Fibroblast of the conjunctiva (primary cell): ENCODE results near the gene ADAM19.
A peak's percentile ranks its signal among the peaks of the same experiment; 100 is the strongest.

ENCODE experiments used
- DNase-seq: peaks from one replicate; pipeline ENCODE4 v3.0.0-alpha.2; 2010; ENCODE audit warnings: low read depth

The ADAM19 gene, protein sequence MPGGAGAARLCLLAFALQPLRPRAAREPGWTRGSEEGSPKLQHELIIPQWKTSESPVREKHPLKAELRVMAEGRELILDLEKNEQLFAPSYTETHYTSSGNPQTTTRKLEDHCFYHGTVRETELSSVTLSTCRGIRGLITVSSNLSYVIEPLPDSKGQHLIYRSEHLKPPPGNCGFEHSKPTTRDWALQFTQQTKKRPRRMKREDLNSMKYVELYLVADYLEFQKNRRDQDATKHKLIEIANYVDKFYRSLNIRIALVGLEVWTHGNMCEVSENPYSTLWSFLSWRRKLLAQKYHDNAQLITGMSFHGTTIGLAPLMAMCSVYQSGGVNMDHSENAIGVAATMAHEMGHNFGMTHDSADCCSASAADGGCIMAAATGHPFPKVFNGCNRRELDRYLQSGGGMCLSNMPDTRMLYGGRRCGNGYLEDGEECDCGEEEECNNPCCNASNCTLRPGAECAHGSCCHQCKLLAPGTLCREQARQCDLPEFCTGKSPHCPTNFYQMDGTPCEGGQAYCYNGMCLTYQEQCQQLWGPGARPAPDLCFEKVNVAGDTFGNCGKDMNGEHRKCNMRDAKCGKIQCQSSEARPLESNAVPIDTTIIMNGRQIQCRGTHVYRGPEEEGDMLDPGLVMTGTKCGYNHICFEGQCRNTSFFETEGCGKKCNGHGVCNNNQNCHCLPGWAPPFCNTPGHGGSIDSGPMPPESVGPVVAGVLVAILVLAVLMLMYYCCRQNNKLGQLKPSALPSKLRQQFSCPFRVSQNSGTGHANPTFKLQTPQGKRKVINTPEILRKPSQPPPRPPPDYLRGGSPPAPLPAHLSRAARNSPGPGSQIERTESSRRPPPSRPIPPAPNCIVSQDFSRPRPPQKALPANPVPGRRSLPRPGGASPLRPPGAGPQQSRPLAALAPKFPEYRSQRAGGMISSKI

DNA sequence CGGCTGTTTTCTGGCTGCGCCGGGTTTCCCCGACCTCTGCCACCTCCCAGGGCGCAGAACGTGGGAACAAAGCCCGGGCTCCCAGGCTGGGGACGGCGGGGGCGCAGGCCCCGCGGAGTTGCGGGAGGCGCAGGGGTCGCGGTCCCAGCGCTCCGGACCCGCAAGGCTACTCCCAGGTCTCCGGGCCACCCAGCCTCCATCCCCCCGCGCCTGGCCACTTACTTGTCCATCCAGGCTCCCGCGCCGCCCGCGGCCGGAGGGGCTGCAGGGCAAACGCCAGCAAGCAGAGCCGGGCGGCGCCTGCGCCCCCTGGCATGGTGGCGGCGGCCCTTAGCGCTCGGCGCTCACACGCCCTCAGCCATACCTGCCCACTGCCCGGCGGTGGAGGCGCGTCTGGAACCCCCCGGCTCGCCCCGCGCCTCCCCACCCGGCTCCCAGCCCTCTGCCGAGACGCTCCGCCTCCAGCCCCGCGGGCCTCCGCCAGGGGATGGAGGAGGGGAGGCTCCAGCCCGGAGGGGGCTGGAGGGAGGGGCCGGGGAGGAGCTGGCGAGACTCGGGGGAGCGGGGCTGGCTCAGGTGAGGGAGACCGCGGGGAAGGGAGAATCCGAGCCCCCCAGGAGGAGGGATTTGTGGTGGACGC, at the start of gene ADAM19:
TSS of gene ADAM19 (minus strand) at position 395 of the 640 bp plus-strand sequence. CDS start at position 316, 79 bp downstream.
- DNase-seq, result no peak

DNA sequence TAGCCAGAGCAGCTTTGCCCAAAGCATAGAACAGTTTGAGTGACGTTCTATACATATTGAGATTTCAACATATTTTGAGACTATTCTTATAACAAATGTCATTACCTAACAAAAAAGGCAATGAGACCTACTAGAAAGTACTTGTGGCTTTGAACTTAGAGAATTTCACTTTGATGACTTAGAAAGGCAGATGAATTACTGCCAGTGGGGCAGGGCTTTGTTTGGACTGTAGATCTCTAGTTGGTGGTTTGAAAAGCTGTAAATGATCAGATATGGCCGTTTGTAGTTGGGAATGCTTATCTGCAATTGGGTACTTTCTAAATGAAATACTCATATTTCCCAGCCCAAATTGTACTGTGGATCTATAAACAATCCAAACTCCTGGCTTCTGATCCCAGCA, 48.6 kb upstream of the ADAM19 start:
- DNase-seq, result no peak

DNA sequence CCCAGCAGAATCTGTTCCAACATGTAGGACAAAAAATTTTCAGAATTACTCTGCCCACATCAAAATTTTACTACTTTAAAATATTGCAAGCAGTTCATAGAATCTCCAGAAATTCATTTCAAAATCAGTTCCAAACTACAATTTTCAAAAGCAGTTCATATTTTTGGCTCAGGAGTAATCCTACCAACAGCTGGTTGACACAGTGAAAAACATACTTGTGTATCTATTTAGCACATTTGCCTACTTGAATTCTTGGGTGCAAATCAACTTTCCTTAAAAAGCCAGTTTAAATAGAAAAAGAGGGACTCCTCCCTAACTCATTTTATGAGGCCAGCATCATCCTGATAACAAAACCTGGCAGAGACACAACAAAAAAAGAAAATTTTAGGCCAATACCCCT, 45.2 kb upstream of the ADAM19 start:
- no peak for DNase-seq

DNA sequence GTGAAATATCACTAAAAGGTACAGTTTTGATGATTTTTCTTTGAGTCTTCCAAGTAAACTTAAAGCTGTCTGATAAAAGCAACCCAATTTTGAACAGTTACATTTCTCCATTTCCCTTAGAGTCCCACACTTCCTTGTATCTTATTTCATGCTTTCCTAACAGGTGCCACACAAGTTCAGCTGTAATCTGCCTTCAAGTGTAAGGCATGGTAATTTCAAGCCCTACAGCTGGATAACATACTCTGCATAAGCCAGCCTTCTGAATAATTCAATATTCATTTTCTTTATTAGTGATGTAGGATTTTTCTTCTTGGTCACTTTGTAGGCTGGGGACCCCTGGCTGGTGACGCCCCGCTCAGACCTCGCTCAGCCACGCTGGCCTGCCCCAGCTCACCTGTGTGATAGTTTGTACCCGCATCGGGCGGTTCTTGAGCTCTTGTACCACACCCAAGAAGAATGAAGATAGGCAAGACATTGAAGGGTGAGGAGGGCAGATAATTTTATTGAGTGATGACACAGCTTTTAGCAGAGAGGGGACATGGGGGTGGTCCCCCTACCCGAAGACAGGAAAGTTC, 42.7 kb upstream of the ADAM19 start:
- no peak for DNase-seq

DNA sequence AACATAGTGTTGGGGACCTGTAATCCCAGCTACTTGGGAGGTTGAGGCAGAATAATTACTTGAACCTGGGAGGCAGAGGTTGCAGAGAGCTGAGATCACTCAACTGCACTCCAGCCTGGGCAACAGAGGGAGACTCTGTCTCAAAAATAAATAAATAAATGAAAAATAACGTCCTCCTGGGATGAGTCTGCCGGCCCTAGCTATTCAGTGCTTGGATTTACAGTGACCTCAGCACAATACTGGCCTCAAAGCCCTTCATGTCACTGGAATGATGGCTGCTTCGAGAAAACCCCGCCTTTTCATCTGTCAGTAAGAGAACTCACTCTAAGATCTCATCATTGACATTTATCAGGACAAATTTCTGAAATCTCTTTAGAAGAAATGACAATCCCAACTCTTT, 41.2 kb upstream of the ADAM19 start:
- DNase-seq, result no peak

DNA sequence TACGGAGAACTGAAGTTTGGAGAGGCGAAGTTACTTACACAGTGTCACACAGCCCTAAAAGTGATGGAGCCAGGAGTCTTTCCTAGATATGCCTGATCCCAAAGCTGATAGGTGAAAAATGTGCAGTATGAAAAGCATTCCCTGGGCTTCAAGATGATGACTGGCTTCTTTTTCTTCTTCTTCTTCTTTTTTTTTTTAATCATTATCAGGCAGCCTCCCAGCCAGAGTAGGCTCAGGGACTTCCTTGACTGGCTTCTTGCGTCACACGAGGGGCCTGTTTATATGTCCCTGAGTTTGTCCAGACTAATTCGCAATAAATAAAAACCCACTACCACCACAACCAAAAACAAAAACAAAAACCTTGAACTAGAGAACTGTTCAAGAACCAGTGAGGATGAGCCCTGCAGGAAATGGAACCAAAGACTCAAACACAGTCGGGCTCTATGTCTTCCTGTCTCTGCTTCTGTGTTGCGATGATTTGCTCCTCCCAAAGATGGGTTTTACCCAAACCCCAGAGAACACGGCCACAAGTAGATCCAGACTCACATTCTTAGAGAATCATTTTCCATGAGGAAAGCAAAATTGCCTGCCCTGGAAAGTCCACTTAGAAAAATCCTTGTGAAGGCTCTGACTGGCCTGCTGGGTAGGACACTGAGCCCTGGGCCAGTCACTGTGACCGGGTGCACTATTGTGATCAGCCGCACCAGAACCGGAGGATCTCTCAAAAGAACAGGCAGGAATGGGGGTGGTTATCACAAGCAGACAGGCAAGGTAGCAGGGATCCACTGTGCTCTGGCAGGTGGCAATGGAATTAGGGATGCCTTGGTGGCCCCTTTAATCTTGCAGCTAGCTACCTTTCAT, 38.0 kb upstream of the ADAM19 start:
- DNase-seq, result no peak

DNA sequence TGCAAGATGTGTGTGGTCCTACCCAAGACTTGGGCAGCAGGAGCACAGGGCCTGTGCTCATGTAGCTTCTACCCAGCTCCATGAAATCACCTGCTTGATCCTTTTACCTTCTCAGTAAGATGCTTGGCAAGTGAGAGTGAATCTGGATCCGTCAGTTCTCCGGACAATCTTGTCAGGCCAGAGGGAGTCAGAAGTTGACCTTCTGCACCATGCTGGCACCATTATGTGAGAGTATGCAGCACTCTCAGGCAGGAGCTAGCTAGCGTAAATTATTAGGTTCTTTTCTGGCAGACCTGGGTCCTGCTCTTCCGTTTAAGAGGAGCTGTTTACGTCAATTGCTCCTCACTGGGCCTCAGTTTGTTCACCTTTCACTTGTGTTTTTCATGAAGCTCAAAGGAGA, 37.0 kb upstream of the ADAM19 start:
- DNase-seq, result no peak

DNA sequence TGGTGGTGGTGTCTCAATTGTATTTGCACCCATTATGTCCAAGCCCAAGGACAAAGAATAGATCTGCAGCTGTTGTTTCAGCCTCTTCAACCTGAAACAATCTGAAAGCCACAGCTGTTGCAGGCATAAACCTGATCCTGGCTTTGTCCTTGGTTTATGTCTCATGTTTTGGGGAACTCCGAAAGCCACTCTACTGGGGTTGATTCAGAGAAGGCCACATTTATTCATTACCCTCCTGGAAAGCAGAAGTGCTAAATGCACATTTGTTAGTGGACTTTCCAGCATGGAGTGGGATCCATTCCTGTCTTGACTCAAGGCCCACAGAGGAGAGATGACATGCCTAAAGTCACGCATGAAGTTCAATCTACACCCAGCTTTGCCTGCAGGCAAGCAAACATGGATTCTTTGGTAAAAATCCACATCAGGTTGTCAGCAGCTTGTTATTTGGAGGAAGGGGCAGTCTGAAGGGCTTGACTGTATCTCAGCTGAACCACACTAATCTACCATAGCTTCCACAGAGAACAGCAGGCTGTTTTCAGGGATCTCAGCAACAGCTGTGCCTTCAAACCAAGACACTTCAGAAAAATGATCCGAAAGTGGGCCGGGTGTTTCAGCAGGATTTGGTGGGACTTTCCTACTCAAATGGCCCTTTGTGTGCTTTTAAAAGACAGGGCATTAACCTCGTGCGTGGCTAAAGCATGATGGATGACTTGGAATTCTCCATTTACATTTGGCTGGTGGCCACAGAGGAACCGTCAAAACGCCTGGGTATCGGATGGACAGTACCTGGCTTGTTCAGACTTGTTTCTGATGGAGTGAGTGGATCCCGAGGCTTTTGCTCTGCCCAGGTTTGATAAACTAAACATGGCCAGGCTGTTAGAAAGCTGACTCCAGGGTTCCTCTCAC, 36.2 kb upstream of the ADAM19 start:
- DNase-seq, result no peak

DNA sequence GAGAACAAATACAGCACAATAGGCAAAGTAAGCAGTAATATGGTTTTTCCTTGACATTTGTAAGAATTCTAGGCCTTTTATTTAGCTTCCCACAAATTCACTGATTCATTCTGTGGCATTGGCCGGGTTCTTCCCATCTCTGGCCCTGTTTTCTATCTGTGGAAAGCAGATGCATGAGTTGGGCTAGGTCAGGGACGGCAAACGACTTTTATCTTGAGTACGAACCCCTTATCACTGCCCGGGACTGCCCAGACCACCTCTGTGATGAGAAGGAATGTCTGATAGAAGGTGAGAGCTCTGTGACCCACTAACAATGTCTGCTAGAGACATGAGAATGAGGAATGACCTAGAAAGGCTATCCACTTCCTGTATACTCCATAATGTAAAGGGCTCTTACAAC, 35.4 kb upstream of the ADAM19 start:
- no peak for DNase-seq

DNA sequence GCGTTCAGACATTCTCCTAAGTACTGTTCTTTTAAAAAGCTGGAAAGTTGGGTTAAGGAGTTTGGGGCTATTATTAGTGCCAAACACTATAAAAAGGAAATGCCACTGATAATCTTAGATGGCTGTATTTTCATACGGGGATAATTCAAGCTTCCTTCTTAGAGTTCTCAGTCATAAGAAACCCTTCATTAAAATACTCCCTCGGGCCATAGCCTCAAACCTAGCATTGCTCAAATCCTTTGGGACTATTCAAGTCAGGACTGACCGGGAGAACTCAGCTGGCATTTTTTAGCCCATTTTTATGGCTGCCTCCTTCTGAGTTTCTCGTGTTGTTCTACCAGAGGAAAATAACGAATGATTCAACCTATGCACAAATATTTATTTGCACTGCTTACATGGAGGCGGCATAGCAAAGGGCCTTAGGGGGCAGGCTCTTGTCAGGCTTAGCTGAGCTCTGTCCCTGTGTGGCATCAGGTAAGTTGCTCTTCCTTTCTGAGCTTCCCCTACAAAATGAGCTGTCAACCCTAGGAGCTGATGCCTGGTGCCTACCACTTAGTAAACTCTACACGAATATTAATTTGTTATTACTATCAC, 33.5 kb upstream of the ADAM19 start:
- DNase-seq, result no peak

DNA sequence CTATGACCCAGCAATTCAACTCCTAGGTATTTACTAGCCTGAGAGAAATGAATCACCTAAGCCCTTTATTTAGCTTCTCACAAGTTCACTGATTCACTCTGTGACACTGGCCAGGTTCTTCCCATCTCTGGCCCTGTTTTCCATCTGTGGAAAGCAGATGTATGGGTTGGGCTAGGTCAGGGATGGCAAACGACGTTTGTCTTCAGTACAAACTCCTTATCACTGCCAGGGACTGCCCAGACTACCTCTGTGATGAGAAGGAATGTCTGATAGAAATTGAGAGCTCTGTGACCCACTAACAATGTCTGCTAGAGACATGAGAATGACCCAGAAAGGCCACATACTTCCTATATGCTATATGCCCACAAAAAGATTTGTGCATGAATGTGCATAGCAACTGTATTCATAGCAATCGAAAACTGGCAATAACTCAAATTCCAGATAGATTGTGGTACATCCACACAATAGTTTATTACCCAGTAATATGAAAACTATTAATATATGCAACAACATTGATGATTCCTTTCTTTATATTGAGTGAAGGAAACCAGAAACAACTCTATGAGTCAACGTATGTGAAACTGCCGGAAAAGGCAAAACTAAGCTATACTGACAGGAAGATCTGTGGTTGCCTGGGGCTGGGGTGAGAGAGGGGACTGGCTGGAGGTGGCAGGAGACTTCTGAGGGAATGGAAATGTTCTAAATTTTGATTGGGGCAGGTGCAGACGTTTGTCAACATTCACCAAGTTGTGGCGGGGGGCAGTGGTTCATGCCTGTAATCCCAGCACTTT, 32.0 kb upstream of the ADAM19 start:
- DNase-seq, result no peak

DNA sequence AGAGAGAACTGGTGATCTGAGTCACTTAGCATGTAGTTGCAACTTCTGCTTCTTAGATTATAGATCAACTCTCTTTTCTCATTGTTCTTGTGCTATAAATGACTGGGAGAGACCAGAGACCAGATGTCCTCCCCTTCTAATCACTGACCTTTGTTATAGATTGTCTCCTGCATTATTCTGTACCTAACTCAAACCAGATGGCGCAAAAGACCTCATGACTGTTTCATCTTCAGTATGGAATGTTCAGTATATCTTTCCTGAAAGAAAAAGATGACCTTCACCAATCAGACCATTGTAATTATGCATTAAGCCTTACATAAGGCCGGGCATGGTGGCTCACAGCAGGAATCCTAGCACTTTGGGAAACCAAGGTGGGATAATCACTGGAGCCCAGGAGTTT, 30.5 kb upstream of the ADAM19 start:
- DNase-seq, result no peak

DNA sequence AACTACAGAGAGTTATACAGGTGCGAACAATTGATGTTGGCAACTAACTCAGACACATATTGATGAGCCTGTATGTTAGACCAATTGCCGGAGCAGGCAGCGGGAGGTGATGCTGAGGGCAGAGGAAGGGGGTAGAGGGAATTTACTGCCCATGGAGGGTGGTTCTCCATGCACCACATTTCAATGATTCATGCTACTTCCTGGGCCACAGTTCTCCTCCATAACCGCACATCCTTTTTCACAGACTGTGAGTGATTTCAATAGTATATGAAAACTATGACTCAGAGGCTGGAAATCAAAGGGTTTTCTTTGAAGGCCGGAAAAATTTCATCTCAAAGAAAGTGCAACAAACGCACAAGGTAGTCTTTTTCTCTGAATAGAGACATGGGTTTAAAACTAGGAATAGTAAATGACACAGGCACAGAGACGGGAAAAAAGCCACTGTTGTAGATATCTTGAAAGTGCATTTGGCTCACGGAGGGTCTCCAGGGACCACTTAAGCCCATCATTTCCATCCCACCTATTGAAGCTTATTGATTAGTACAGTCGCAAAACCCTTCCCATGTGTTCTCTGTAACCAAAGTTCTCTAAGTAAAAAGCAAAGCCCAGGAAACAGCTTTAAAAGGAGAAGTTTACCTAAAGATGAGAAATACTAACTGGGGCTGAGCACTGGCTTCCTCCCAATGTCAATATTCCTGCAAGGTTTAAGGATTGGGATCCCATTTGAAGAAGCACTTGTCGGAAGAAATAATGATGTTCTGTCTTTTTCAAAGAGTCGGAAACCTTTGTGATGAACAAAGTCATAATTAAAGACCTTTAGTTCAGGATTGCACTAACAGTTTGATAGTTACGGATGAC, 28.0 kb upstream of the ADAM19 start:
- peak; percentile 23 for DNase-seq

DNA sequence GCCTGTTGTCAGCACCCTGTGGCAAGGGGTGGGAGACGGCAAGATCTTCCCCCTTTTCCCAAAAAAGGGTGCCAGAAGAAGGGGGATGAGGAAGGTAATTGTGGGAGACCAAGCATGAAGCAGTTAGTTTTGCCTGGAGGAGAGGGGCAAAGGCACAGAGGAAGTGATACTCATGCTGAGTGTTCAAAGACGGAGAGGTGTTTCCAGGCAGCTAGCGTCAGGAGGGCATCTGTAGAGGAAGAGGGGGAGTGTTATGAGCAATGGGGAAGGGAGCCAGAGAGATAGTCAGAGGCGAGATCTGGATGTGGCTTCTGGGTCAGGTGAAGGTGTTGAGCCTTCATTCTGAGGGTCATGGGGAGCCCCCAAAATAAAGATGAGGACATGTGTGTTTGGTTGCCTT, 26.9 kb upstream of the ADAM19 start:
- no peak for DNase-seq

DNA sequence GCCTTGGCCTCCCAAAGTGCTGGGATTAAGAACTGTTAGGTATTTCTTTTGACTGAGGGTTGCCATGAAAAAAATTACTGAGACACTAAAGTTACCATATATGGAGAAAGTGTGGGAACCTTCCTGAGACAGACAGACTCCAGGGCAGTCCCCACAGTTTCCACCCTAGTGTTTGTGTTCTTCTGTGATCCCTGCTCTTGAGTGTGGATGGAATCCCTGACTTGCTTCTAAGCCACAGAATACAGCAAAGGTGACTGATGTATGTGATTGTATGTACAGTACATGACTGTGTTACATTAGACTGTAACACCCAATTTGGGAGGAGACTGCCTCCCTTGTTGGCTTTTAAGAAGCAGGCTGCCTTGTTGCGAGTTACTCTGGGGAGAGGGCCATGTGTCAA, 24.7 kb upstream of the ADAM19 start:
- DNase-seq, result no peak

DNA sequence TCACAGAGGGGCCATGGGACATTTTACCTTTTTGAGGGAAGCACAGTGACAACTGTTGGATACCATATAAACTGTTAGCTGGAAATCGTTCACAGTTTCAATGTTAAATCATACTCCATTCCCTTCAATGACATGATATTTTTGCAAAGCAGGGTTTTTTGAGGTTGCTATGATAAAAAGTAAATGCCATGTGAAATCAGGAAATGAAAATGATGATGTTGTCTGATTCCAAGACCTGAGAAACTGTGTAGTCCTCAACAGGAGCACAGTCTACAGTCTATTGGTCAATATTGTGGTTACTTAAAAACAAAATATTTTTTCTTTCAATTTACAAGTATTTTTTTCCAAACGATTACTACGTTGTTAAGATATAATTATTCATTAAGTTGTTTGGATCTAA, 24.0 kb upstream of the ADAM19 start:
- DNase-seq, result no peak

DNA sequence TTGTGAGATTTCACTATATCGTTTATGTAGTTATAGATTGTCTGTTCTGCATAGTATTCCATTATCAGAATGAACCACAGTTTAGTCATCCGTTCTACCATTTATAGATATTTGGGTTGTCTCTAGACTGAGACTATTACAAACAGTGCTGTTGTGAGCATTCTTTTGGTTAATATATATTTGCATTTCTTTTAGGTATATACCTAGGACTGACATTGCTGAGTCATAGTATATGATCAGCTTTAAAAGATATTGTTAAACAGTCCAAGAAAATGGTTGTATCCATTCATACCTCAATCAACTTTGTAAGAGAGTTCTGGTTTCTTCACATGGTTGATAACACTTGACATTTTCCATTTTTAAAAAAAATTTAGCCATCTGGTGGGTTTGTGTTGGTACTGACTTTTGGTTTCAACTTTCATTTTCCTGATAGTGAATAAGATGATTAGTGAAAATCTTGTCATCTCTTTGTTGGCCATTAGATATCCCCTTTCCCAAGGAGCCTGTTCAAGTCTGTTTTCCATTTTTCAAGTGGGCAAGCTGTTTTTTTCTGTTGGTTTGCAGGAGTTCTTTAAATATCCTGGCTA, 22.9 kb upstream of the ADAM19 start:
- no peak for DNase-seq

DNA sequence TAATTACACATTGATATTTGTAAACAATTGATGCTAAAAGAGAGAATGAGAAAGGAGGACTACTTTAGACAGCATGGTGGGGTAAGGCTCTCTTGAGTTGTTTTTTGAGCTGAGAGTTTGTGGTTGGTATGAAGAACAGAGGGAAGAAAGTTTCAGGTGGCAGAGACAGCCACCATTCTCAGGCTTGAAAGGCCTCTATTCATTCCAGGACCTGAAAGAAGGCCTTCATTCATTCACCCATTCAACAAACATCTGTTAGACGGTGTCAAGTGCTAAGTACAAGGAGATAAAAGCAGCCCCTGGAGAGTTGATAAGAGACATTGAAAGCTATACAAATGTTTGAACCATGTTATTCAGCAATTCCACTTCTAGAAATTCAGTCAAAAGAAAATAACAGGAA, 21.7 kb upstream of the ADAM19 start:
- DNase-seq, result no peak
